GM18498 (cell line): ENCODE data around the gene PSPC1.

Experiments used
- ATAC-seq: cut with Tn5 transposase; IDR thresholded peaks from one replicate; pipeline ENCODE4 v1.9.1; 2021; ENCODE audit warnings: mild to moderate bottlenecking, moderate library complexity; ENCODE audit not compliant: unreplicated experiment

Gene PSPC1

DNA sequence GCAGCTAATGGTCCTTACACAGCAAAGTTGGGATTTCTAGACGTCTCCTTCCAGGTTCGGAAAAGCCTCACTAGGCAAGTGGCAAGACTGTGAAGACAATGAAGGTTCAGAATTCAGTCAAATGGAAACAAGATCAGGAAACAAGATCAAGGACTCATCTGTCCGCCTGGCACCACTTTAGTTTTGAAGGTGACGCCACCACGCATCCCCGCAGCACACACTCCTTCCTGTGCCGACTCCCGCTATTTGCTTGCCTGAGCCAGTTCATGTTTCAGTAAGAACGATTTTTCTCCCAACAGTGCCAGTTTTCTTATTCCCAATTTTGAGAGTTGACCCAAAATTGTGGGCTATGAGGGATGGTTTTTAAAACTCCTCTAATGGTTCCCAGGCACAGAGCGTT, 107.8 kb downstream of the PSPC1 start:
- no peak for ATAC-seq

DNA sequence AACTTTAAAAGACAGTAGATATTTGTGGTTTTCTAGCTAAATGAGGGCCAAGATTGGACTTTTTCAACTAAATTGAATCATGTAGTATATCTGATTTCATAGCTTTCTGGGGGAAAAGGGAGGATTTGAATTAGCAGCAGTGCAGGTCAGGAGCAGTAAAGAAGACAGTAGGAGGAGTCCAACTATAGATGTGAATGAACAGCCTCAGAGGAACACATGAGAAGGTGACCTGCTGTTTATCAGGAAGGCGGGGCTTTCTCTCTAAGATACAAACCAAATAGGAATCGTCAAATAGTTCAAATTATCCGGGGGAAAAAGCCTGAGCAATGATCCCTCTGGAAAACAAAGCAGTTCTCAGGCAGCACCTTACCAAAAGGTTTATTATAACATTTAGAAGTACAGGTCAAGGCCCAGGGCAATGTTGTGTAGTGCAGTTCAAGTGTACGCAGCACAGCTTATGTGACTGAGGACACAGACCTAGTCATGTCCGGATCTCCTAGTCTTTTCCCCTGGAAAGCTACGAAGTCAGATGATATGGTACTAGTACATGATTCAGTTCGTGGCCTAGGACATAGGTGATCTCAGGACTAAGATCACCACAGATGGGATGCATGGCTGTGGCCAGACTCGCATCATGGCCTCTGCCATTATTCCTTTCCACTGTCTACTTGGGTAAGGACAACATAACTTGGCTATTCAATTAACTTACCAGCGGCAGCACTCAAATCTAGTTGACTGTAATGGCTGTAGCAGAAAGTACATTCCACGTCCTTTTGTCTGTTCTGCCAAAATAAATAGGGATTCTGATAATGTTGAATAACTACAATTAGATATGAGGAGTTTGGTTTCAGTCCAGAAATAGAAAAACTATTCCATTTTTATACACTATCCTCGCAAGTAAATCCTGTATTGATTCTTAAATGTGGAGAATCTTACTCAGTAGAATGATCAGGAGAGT, 109.0 kb downstream of the PSPC1 start:
- no peak for ATAC-seq

DNA sequence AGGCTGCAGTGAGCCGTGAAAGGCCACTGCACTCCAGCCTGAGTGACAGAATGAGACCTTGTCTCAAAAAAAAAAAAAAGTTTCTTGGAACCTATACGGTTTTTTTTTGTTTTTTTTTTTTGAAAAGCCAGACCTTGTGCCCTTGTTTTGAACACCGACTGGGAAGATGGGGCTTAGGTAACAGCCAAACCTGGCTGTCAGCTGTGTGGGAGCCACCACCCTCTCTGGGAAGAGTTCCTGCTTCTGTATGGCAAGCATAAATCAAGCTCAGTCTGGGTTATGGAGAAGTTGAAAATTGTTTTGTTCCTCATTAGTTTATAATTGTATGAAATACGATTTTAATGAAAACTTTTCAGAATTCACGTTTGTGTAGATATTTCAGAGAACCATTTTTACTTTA, 109.8 kb downstream of the PSPC1 start:
- no peak for ATAC-seq

DNA sequence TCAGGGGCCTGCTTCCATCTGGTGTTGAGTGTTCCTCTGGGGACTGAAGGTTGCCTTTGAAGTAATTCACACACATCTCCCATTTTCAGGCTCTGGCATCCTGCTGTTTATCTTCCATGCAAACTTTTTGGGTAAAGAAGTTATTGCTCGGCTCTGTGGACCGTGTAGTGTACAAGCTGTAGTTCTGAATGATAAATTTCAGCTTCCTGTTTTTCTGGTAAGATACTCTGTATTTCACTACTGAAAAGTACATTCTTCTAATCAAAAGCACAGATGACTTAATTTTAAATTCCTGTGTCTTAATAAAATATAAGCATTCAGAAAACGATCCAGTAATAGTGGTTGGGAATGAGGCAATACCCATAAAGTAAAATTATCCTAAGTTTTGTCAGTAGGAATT, 112.6 kb downstream of the PSPC1 start:
- no peak for ATAC-seq

DNA sequence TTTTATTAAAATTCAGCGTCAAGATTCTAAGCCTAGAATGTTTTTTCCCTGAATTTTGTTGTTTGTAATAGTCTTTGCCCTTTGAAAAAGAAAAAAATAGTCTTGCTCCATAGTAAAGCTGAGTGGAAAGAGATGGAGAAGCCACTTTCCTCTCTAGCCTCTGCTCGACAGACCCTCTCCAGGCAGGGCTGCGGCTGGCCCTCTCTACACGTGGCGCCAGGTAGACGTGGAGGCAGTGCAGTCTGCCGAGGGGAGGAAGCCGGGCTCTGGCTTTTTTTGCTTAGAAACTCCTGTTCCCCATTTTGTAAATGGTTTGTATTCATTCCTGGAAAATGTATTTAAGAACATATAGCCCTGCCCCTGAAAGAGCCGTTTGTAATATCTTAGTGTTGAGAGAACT, 114.0 kb downstream of the PSPC1 start:
- no peak for ATAC-seq

DNA sequence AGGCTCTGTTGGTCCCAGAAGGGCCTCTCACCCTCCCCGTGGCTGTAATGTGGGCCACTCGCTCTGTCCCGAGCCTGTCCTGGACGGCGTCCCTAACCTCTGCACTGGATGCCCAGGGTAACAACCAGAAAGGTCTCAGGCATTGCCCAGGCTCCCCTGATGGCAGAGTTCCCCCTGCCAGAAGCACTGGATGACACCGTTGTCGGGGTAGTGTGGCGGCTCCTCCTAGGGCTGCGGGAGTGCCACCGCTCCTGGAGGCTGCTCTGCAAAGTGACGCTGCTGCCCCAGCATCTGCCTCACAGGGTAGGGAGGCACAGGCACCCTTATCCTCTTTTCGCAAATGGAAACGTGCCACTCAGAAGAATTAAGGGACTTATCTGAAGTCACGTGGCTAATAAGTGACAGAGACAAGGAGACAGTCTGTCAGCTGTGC, 117.3 kb downstream of the PSPC1 start:
- ATAC-seq = no peak

DNA sequence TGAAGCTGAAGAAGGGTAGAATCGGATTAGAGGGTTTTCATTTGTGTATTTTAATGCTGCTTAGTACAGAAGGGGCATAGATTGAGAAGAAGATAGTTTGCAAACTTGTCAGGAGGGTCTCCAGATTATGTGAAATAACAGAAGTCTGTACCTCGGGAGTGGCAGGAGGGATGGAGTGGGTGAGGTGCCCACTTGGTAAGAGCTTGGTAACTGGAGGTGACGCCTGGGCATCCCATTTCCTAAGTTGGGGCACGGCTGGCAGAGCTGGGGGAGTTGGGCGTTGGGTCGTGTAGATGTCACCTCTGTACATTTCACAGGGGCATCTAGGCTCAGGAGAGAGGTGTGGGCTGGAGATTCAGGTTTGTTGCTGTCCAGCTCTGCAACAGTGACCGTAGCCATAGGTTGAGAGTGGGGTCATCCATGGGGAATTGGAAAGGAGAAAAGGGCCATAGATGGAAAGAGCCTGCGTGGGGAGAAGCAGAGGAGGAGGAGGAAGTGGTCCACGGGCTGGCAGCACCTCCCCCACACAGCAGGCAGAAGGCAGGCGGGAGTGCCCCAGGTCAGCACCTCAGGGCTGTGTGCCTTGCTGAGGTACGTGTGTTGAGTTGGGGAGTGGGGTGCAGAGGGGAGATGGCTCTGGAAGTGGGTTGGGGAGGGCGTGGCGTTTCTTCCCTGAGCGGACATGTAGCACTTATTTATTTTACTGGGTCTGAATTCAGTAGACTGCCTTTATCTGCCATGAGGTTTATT, 118.1 kb downstream of the PSPC1 start:
- ATAC-seq = no peak

DNA sequence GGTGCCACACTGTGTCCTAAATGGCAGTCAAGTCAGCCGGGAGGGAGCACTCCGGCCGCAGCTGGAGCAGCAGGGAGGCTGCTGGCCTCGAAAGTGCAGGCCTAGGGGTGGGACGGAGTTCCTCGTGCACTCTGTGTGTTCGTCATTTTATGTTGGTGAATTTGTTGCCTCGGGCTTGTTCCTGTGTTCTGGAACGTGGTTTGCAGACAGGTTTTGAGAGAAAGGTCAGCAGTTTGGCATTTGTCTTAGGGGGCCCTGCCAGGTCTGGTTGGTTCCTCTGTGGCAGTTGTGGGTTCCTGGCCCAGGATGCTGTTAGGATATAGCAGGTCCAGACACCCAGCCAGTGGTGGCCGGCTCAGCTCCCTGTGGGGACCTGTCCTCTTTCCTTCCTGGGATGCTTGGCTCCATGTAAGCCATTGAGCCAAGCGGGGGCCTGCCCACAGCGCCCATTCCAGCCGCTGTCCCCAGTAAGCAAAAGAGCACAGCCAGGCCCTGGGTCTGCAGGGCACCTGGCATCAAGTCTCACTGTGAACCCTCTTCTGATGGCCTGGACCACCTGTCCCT, 119.2 kb downstream of the PSPC1 start:
- no peak for ATAC-seq

DNA sequence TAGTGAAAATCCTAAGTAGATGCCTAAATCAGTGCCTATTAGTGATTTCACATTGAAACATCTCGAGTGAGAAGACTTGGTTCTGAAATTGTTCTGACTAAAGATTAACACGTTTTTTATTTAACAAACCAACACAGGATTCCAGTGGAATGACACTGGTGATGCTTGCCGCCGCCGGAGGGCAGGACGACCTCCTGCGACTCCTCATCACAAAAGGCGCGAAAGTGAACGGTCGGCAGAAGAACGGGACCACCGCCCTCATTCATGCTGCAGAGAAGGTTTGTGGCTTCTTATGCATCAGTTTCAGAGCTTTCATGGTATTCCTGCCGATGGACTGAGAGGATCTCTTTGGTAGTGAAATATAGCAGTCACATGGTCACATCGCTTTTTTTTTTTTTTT, 121.2 kb downstream of the PSPC1 start:
- ATAC-seq = no peak

DNA sequence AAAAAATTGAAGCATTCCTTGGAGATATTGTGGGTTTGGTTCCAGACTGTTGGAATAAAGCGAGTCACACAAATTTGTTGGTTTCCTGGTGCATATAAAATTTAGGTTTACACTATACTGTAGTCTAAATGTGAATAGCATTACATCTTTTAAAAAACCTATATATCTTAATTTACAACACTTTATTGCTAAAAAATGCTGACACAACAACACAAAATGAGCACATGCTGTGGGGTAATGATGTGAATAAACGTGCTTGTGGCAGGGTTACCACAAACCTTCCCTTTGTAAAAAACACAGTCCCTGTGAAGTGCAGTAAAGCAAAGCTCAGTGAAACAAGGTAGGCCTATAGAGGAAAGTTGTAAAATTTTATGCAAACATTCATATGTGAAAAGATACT, 121.6 kb downstream of the PSPC1 start:
- ATAC-seq = no peak

DNA sequence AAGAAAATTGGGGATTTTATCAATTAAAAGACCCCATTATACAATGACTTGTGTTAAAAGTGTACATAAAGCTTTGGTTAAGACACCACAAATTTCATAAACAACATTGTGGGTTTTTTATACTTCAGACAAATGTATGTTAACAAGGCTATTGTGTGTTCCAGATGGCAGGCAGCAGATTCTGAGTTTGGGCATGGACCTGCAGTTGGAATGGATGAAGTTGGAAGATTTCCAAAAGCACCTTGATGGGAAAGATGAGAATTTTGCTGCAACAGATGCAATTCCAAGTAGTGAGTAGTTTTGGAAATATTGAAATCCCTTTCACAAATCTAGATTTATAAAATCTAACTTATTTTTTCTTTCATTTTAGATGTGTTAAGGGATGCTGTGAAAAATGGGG, 123.9 kb downstream of the PSPC1 start:
- ATAC-seq = no peak

DNA sequence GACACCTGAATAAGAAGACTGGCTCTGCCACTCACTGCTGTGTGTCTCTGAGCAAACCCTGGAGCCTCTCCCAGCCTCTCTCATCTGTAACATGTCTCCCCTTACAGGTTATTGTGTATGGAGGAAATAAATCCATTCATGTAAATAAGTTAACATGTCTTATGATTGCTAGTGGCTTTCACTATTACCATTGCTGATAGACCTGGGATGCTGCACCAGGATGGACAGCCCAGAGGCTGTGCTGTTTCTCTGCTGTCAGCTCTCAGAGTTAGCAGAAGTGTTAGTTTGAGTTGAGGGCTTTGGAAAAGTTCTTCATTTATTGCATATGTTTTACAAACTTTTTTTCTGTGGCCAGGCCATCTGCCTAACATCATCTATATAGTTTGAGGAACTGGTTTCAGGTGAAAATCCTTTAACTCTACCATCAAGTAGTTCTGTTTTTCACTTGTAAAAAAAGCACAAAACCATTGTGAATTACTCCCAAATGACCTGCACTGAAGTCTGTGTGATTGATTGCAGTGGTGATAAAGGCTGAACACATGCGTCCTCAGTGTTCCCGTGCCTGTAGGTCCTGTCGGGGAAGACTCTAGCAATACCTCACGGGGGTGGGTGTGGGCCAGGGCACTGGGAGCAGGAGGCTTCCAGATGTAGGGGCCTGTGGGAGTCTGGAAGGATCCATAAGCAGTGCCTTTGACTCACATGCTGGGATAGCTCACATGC, 124.7 kb downstream of the PSPC1 start:
- ATAC-seq = peak; percentile 41
